Ovary (tissue), 9 donors: Measurements from ENCODE around the gene DYNC1I2. TPM values are rescaled to one million over a fixed set of nuclear protein-coding genes. Genes with fewer than 3 reads are reported as not detected.
"Not testable (repeated sequence)": the region's sequence is repeated elsewhere in the genome, so short reads cannot be mapped to it uniquely, and the experiment has no call there.

ENCODE experiments used
- DNase-seq, 5 donors: peaks; one replicate each; pipeline ENCODE4 v3.0.0-alpha.2; 2019 to 2020
- H3K27ac ChIP-seq, 2 donors: fragments of 200-600 bp; one replicate each; pipeline versions ENCODE4 v1.5.1 to v1.8.0; 2019 to 2022
- H3K27me3 ChIP-seq: fragments of 200-600 bp; one replicate; pipeline ENCODE4 v1.8.0; 2022
- H3K36me3 ChIP-seq: fragments of 200-600 bp; sonication (generic); one replicate; pipeline ENCODE4 v1.5.1; 2019
- H3K4me1 ChIP-seq: one replicate; pipeline ENCODE4 v1.8.1; 2013; ENCODE audit warnings: mild to moderate bottlenecking, moderate library complexity; ENCODE audit not compliant: insufficient read depth
- H3K4me3 ChIP-seq: fragments of 200-600 bp; sonication (generic); one replicate; pipeline ENCODE4 v1.5.1; 2017
- H3K9me3 ChIP-seq, 2 donors: fragments of 200-600 bp in 1 of 2; sonication (generic) in 1 of 2; one replicate each; pipeline versions ENCODE4 v1.5.1 to v1.8.1; 2013 to 2019; ENCODE audit warnings: mild to moderate bottlenecking in 1 of 2, moderate library complexity in 1 of 2
- CTCF ChIP-seq, 3 donors: fragments of 450-650 bp in 2 of 3; fragments of 200-600 bp in 1 of 3; IDR thresholded peaks; one replicate each; pipeline versions ENCODE4 v1.5.1 to v1.8.0; 2016 to 2022; ENCODE audit warnings: antibody characterized with exemption in 3 of 3, mild to moderate bottlenecking in 1 of 3
- EP300 ChIP-seq: sonication (generic); formaldehyde crosslinking; IDR thresholded peaks from one replicate; pipeline ENCODE4 v1.6.1; 2017; ENCODE audit warnings: antibody characterized with exemption
- POLR2A ChIP-seq: fragments of 450-650 bp; IDR thresholded peaks from one replicate; pipeline ENCODE4 v1.6.1; 2017; ENCODE audit warnings: antibody characterized with exemption, mild to moderate bottlenecking, moderate library complexity
- WGBS, 3 donors: extraction: QIAGEN DNeasy Blood & Tissue Kit in 1 of 3; methylation state at CpG; one replicate each; pipeline versions ENCODE4 v1.1.5 to v1.1.7; 2013 to 2017; 5-methylcytosine and 5-hydroxymethylcytosine counted together
- intact Hi-C, 4 donors: fragments of 100-400 bp; cut with DNase I; formaldehyde crosslinking; loops; one replicate each; pipeline versions ENCODE4 v1.11.0 to v1.15.1; 2022 to 2023
- polyA plus RNA-seq, 2 donors: library from polyadenylated mRNA; stranded (reverse); fragments of 200-250 nt in 1 of 2; fragments of 350-450 nt in 1 of 2; fragmentation: Illumina TruSeq in 1 of 2; extraction: RNeasy Lipid Tissue Mini Kit (QIAGEN cat#74804) in 1 of 2; gene quantifications; one replicate each; pipeline ENCODE4 v1.2.3, GENCODE V29; 2013 to 2014
- total RNA-seq, 7 donors: library from RNA; depleted of rRNA in 2 of 7; stranded (reverse); fragments of >200 nt in 2 of 7; fragmentation: NEBNext Ultra II Directional in 3 of 7; extraction: Animal tissue kit (Norgen Biotek cat#: 25700) in 3 of 7; gene quantifications; one replicate each; pipeline versions ENCODE4 v1.1.0 to v1.2.4, GENCODE V29; 2016 to 2023
- donor health status: DM: no; HTN: no; CAD: no; lungs with moderate emphysema.
- donor health status: DM: no; HTN: no; CAD: no.
- donor health status: Bipolar disorder and iron deficiency.
- donor health status: DM: yes; HTN: yes; CAD: no.
- donor health status: DM: no; HTN: no; CAD: no.
- donor health status: DM: yes; HTN: yes; CAD: no.

Gene DYNC1I2
- total and polyA plus RNA-seq, 9 donors: 69.9 to 118 (median 81.4) TPM

GRCh38 chr2:171762879-171763573 lies 75.8 kb downstream of the DYNC1I2 start:
- no peaks in the 10 kb centered on the region for H3K9me3 ChIP-seq
- WGBS, 3 donors: 82 to 98% (median 97%) methylated on average over 2 of the region's 2 CpGs

DNA sequence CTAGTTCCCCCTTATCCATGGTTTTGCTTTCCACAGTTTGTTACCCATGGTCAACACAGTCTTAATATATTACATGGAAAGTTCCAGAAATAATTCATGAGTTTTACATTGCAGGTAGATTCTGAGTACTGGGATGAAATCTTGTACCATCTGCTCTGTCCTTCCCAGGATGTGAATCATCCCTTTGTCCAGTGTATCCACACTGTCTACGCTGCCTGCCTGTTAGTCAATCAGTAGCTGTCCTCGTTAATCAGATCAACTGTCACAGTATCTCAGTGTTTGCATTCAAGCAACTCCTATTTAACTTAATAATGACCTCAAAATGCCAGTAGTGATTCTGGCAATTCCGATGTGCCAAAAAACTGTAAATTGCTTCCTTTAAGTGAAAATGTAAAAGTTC lies 76.3 kb downstream of the DYNC1I2 start:
- TF ChIP-seq EP300 (no peak), CTCF (IDR thresholded peaks at IDR 0.05) (no peak), POLR2A (no peak)
- no peaks in the 10 kb centered on the region for H3K36me3 ChIP-seq
- H3K27ac ChIP-seq: no peak overlapping the region
- H3K27me3 ChIP-seq: no peaks in the 10 kb centered on the region
- intact Hi-C loops: no loop called here
- H3K4me1 ChIP-seq: no peaks in the 10 kb centered on the region
- H3K4me3 ChIP-seq: no peak overlapping the region
- WGBS, 3 donors: 95 to 98% (median 95%) methylated on average over 3 of the region's 3 CpGs
- no peak for DNase-seq
- H3K9me3 ChIP-seq: no peaks in the 10 kb centered on the region

More at GRCh38 chr2:171762879-171763573, 75.8 kb downstream of the DYNC1I2 start:
- Histone ChIP-seq H3K4me3 (no peak overlapping the region), H3K27ac (no peak overlapping the region), H3K27me3 (no peaks in the 10 kb centered on the region), H3K36me3 (no peaks in the 10 kb centered on the region), H3K4me1 (no peaks in the 10 kb centered on the region)
- no peak for DNase-seq
- TF ChIP-seq CTCF (IDR thresholded peaks at IDR 0.05) (no peak), EP300 (no peak), POLR2A (no peak)
- intact Hi-C loops: no loop called here

- TF ChIP-seq POLR2A: no peak
- TF ChIP-seq EP300: no peak
- no peak for TF ChIP-seq CTCF (IDR thresholded peaks at IDR 0.05)
- Histone ChIP-seq H3K4me3 (no peak overlapping the region), H3K4me1 (no peaks in the 10 kb centered on the region), H3K27me3 (no peaks in the 10 kb centered on the region), H3K36me3 (no peaks in the 10 kb centered on the region), H3K27ac (no peak overlapping the region), H3K9me3 (no peaks in the 10 kb centered on the region)
- DNase-seq: no peak
- intact Hi-C loops: no loop called here
Observed at GRCh38 chr2:171771463-171771862, 84.2 kb downstream of the DYNC1I2 start.

- Histone ChIP-seq H3K4me3 (no peak overlapping the region), H3K27ac (no peak overlapping the region), H3K27me3 (no peaks in the 10 kb centered on the region), H3K4me1 (no peaks in the 10 kb centered on the region), H3K36me3 (no peaks in the 10 kb centered on the region), H3K9me3 (no peaks in the 10 kb centered on the region)
- TF ChIP-seq CTCF (IDR thresholded peaks at IDR 0.05) (no peak), POLR2A (no peak), EP300 (no peak)
- intact Hi-C loops: no loop called here
- 91% methylated on average over 5 of the region's 5 CpGs for WGBS, 3 donors
- no peak for DNase-seq
Observed at GRCh38 chr2:171772373-171772772, 85.1 kb downstream of the DYNC1I2 start.

GRCh38 chr2:171774581-171774980 lies 87.3 kb downstream of the DYNC1I2 start:
- DNase-seq, H3K27me3 ChIP-seq, H3K27ac ChIP-seq, H3K4me1 ChIP-seq, intact Hi-C loops, H3K36me3 ChIP-seq, H3K4me3 ChIP-seq, H3K9me3 ChIP-seq: not testable (repeated sequence)
- 90 to 99% (median 98%) methylated on average over 17 to 34 of the region's 35 CpGs for WGBS, 3 donors
